Globus pallidus (tissue), 1 donor: ENCODE results near the gene CDC42BPB.

Experiments
- DNase-seq: peaks from one replicate; pipeline ENCODE4 v3.0.0-alpha.2; 2015; ENCODE audit warnings: low spot score

Gene CDC42BPB

DNA sequence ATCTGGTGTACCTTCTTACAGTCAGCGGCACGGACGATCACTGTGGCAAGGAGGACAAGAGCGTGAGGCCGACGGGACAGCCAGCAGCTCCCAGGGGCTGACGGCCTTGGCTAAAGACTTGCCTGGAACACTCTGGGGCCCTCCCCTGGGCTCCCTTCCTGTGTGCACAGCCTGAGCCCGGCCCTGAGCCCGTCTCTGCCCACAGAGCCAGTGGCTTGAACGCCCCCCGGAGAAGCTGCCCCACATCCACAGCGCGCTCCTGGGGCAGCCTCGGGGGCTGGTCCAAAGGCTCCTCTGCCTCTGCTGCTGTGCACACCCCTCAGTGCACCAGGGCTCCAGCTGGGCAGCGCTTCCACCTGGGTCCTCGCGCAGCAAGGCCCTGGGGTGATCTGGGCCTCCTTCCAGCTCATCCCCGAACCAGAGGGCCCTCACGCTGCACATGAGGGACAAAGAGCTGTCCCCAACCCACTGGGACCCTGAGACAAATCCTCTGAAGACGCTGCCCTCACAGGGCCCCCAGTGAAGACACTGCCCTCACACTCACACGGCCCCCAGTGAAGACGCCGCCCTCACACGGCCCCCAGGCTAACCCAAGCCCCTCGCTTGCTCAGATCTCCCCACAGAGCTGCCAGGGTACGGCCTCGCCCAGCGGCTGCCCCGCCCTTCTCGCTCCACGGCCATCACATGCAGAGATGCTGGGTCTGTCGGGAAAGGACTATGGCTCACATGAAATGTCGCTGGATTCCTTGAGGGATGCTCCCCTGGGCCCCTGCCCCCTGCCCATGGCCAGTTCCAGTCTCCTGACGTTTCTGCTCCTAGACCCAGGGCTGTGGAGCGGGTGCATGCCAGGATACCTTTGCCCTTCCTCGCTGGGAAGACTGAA is 112.7 kb downstream of the CDC42BPB start:
- no peak for DNase-seq

DNA sequence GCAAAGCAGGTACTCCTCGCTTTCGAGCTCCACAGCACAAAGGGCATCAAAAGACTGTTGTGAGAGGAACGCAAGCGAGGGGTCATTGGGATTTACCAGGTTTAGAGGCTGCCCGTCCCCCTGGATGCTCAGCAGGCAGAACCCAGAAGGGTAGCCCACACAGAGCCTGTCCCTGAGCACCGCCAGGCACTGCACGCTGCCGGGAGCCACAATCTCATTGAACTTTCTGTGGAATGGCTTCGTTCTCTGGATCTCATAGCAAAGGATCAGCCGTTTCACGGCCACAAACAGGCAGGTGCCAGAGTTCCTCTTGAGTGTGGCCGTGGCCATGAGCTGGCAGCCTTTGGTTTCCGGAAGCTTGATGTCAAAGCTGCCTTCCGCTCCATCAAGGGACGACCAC is 113.4 kb downstream of the CDC42BPB start:
- no peak for DNase-seq

DNA sequence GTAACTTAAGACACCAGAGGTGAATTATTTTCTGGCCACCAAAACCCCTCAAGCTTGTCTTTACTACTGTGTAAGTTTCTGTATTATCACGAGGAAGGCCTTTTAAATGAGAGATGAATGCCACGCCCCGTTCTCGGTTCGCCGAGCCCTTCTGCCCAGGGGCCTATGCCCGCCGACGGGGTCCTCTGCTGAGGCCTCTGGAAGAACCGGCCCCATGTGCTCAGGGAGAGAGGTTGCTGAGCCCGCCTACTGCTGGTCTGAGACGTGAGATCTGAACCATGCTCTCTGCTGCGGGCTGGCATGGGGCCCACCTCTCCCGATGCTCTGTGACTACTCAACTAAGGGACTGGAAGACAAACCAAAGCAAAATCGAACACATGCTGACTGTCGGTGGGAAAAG is 113.9 kb downstream of the CDC42BPB start:
- no peak for DNase-seq

DNA sequence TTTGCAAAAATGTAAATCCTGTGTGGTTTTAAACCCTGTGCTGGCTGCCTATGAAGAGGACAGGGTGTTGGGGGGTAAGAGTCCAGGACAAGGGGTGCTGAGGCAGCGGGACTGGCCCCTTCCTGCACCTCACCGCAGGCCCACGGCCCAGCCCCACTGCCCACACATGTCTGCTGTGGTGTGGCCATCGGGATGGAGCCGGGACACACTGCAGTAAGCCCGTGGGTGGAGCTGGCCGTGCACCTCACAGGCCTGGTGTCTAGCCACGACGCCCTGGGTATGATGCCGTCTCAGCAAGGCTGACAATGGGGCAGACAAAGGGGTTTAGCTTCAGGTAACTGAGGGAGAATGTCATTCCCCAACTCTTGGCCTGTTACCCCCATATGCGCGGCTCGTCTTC is 115.3 kb downstream of the CDC42BPB start:
- DNase-seq, result no peak

DNA sequence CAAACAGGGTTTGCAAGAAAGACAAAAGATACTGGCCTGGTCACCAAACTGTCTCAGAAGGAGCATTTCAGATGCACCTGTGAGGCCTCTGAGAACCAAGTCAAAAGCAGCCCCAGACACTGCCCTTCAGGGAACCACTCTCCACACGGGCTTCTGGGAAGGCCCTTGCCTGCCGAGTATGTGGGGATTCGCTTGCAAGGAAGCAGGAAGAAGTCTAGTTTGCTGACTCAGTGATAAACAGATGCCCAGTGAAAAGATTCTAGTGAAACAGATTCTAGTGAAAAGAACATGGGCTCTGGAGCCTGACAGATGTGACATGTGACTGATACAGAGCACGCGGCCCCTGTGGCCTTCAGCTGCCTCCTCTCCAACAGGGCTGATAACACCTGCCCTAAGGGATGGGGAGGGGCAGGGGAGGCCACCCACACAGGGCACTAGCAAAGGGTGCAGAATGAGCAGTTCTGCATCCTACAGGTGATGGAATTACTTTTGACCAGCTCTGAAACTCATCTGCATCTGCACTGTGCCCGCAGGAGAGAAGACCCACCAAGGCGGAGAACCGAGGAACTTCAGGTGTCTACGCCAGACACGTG is 115.8 kb downstream of the CDC42BPB start:
- DNase-seq, result no peak

DNA sequence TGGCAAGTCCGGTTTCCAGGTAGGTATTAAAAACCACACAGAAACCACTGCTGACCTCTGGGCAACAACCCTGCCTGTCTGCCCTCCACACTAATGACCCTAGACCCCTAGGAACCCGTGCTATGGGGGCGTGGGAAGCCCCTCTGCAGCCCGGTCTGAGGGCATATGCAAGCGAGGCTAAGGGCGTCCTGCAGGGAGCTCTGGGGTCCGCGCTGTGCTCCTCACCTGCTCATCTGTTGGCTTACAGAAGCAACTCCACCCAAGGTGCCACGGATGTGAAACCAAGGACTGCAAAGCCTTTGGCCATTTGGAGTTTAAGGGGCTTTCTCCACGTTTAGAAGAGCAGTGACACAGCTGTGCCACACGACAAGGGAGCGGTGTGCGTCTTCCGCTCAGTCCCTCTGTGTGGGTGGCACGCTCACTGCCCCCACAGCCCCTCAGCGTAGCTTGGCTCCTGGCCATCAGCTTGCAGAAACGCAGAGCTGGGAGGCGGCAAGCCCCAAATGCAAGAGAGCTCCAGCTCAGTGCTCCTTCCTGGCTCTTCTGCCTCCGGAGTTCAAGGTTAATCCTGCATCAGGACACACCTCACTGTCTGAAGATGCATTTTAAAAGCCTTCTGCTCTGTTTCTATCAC is 116.5 kb downstream of the CDC42BPB start:
- DNase-seq, result no peak

DNA sequence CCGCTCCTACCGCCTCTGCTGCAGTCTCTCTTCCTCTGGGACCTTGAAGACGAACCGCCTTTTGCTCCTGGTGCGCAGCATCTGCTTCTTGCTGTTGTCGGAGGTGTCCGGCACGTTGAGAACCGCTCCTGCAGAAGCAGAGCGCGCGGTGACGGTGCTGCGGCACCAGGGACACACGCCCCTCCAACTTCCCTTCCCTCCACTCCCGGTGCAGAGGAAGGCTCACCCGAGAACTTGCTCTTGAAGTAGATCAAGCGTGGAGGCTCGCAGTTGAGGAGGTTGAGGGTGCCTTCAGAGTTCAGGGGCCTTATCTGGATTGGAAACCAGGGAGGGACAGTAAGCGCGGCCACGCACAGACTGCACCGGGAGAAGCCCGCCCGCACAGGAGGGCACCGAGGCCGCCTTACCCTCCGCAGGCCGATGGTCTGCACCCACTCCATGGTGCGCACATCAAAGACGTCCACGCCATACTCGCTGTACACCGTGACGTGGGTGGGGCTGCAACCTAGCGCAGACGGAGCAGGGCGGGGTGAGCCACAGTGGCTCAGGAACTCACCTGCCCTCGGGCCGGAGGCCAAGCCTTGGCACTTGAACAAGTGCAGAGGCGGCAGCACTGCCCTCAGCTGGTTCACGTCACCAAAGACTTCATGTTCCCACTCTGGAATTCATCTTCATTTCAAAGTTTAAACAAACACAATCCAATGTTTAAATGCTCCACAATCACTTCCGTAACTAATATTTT is 117.4 kb downstream of the CDC42BPB start:
- DNase-seq, result no peak

DNA sequence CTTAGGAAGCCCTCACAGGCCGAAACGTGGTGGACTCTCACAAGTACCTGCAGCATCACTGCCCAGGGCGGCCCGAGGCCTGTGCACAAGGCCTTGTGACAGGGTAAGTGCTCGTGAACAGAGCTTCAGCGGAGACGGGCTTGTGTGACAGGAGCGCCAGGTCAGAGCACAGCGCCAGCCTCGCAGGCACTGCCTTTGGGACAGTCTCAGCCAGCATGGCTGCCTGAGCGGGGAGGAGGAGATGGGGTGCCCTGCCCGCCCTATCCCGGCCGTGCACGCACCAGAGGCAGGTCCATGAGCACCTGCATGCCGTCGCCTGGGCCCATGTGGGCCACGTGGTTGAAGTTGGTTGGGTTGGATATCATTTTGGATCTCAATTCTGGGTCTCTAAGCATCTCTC is 118.0 kb downstream of the CDC42BPB start:
- DNase-seq, result no peak

DNA sequence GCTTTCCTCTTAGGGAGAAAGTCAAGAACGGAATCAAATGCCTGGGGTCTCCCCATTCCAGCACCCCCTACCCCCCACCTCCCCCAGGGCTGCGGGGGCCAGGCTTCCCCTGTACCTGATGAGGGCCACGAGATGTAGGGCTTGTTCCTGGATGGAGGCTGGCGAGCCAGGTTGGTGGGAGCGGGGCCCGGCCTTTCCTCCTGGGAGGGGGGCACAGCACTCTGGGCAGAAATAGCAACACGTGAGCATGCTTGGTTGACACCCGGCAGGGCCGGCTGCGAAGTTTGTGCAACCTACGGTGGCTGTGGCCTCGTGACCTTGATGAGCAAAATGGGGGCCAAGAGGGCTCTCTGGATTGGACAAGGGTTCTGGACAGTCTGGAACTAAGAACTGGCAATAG is 119.2 kb downstream of the CDC42BPB start:
- DNase-seq, result no peak

DNA sequence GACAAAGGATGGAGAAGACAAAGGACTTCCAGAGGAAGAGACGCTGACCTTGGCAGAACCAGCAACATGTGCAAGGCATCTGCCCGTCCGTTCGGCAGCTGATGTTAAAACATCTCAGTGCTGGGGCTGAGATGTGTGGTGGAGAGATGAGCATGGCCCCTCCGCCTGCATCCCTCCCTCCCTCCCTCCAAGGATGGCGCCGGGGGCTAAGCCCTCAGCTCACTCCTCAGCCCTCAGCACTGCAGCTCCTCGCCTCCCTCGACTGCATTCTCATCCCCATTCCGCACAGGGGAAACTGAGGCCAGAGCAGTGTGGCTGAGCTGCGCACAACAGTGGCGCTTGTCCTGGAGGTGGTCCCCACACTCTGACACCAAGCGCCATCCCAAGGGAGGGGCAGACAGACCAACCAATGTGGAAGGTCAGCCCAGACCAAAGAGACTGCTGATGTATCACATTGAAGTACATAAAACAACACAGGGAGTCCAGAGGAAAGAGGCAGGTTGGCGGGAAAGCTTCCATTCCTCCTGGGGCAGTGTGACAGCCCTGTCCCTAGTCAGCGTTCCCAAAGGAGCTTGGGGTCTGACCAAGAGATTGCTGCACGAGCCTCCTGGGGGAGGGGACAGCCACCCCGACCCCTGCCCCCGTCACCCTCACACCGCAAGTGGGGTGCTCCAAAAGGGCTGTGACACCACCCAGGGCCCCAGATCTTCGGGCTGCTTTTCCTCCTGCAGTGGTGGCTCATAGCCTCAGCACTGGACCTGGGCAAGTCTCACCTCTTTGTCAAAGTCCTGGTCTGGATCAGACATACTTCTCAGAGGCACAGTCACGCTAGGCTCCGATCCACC is 119.8 kb downstream of the CDC42BPB start:
- no peak for DNase-seq

DNA sequence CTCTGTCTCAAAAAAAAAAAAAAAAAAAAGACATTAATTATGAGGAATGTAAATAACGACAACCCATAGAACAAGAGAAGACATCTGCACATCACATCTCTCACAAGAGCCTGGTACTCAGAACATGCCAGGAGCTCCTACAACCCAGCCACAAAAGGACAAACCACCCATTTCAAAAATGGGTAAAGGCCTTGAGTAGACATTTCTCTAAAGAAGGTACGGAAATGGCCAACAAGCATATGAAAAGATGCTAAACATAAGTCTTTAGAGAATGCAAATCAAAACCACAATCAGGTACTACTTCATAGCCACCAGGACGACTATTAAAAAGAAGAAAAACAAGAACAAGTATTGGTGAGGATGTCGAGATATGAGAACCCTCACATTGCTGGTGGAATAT is 121.6 kb downstream of the CDC42BPB start:
- DNase-seq, result no peak

DNA sequence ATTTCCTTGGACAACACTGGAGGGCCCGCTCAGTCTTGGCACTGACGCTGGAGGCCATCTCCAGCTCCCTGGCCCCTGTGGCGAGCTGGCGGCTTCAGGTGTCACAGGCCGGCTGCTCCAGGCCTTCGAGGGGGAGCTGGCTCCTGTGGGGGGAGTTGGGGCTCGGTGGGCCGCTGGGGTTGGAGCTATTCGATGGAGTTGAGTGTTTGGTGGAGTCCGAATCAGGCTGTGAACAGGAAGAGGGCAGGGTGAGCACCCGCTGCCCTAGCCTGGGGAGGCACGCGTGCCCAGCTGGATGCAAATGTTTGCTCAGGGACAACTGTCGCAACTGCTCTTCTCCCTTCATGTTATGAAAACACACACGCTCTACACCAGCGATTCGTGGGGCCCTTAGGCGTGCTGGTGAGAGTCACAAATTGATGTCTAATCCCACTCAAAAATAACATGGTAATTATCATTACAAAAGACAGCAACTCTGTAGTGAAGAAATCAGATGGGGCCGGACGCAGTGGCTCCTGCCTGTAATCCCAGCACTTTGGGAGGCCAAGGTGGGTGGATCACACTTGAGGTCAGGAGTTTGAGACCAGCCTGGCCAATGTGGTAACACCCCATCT is 123.6 kb downstream of the CDC42BPB start:
- DNase-seq, result no peak

DNA sequence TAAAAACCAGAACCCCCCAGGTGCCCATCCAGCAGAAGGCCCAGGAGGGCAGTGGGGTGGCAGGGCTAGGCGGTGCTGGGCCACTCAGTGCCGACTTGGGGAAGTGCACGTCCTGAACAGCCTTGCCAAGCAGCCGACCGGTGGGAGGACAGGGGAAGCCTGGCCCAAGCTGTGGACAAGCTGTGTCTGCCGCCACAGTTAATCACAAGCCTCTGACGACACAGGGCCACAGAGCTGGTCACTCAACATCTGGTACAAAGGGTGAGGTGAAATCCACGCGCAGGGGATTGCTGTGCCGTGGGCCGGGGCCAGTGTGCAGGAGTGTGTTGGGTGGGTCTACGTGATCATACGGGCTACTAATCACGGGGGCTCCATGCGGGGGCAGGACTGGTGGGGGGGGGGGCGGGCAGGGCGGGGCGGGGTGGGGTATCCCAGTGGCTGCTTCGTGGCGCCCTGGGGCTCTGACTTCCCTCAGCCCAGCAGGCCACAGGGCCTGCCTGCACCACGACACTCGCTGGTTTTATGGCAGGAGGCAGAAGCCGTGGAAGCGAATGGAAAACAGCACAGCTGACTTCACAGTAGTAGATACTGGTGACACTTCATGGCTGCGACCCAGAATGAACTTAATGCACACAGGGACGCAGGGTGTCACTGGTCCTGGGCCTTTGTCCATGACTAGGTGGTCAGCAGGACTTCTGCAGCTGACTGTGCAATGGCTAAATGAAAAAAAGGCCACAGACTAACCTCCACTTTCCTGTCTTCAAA is 124.7 kb downstream of the CDC42BPB start:
- DNase-seq, result no peak

DNA sequence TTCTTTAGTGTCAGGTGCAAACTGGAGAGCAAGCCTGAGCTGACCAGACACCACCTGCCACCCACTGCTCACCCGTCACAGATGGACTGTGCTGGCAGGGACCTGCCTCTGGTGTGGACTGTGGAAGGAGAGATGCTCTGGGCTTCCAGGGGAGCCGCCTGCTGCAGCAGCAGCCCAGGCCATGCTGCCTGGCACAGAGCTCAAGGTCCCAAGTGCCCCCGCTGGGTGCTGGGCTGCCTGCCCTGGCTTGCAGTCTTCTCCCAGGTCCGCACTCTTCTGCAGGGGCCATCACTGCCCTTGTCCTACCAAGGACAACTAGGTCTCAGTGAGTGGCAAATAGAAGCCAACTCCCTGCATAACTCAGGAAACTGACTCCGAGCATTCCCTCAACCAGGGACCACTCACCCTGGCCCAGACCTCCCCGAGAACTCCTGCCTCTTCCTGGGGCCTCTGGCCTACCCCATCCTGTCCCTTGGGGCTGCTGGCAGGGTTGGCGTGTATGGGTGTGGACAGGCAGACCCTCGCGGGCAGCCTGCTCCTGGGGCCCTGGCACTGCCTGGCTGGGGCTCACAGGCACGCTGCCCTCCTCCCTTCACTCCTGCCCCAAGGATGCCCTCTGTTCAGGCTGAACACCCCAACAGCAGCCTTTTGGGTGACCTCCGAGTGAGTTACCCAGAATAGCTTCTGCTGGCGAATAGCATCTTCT is 125.6 kb downstream of the CDC42BPB start:
- DNase-seq, result no peak

DNA sequence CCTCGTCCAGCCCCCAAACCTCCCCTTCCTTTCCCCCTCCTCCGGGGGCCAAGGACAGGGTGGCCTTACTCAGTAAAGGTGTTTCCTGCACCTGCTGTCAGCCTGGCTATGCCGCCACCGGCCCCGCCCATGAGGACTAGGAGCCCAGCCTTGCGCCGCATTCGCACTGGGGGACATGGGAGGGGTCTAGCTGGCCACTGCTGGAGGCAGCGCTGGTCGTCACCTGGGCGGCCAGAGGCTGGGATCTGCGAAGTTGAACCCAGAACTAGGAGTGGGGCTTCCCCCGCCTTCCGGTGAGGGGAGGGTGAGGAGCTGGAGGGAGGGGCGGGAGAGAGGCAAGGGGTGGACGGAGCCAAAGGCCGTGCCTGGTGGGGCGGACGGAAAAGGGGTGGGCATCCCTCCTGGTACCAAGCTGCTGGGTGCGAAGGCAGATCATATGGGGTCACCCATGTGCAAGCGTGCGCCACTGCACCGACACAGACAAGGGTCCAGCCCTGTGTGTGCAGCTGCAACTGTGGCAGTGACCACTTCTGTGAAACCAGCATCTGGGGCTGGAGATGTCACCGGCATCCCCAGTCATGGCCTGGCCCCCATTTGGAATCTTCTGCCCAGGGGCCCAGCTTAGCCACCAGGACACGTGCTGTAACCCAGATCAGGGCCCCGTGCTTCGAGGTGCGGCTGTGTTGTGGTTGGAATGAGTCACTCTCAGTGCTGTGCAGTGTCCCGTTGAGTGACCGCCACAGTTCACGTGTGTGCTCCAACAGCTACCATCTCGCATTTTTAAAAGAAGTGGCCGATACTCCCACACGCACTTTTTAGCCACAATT is 126.4 kb downstream of the CDC42BPB start:
- DNase-seq, result no peak

DNA sequence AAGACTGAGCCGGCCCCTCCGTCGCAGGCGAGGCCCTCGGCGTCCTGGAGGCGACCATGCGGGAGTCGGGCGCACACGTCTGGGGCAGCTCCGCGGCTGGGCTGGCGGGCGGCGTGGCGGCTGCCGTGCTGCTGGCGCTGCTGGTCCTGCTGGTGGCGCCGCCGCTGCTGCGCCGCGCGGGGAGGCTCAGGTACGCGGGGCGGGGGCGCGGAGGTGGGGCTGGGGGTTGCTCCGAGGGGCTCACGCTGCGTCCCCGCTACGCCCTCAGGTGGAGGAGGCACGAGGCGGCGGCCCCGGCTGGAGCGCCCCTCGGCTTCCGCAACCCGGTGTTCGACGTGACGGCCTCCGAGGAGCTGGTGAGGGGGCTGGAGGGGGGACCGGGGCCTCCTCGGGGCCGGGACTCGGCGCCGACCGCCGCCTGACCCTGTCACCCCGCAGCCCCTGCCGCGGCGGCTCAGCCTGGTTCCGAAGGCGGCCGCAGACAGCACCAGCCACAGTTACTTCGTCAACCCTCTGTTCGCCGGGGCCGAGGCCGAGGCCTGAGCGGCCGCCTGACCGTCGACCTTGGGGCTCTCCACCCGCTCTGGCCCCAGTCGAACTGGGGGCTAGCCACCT is 127.1 kb downstream of the CDC42BPB start:
- DNase-seq, result no peak

DNA sequence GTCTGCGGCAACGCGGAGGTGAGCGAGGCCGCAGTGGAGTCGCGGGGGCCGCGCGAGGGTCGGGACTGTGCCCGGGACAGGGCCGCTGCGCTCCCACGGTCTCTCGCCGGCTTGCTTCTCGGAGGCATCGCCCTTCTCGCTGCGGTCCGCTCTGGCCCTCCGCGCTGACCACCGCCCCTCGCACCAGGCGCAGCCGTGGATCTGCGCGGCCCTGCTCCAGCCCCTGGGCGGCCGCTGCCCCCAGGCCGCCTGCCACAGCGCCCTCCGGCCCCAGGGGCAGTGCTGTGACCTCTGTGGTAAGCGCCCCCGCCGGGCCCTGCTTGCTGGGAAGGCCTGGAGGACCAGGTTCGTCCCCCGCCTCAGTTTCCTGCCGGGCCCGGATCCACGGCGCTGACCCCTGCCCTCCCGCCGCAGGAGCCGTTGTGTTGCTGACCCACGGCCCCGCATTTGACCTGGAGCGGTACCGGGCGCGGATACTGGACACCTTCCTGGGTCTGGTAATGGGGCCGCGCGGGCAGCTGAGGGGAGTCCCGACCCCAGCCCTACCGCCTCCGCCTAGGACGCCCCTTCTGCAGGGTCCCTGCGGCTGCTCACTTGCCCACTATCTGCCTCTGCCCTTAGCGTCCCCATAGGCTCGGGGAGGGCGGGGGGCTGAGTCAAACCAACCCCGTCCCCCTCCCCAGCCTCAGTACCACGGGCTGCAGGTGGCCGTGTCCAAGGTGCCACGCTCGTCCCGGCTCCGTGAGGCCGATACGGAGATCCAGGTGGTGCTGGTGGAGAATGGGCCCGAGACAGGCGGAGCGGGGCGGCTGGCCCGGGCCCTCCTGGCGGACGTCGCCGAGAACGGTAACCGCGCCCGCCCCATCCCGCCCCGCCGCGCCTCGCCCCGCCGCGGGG is 127.9 kb downstream of the CDC42BPB start:
- no peak for DNase-seq
